Endothelial cell of umbilical vein (primary cell): ENCODE measurements around the gene SMG9. TPM values are rescaled to one million over a fixed set of nuclear protein-coding genes. Genes with fewer than 3 reads are reported as not detected.

Source experiments
- BruUV-seq: library from RNA; stranded (reverse); fragments of 400-500 nt; replicated peaks from 2 replicates; lab custom pipeline; 2021; lab: Mats Ljungman, UMichigan
- CTCF ChIA-PET: fragments of 300-600, 350-600 bp; sonication (Branson Sonifier 250); formaldehyde crosslinking; loops from one replicate; lab custom pipeline; 2021; ENCODE audit warnings: antibody characterized with exemption, inconsistent platforms; lab: Charles Lee
- POLR2A ChIA-PET: fragments of 300-600, 350-600 bp; sonication (Branson Sonifier 250); formaldehyde crosslinking; loops from one replicate; lab custom pipeline; 2021; ENCODE audit warnings: antibody characterized with exemption, inconsistent platforms; lab: Charles Lee
- DNase-seq: peaks from one replicate; pipeline ENCODE4 v3.0.0-alpha.2; 2011; ENCODE audit warnings: low read depth, low spot score
- FAIRE-seq: peaks from 2 replicates; lab custom pipeline; 2011; peaks lifted over from hg19 to GRCh38; lab: Jason Lieb, UNC
- H2AFZ ChIP-seq: 2 replicates; pipeline ENCODE4 v1.6.0; 2012; ENCODE audit warnings: low read depth, low read length, control low read depth, inconsistent platforms
- H3K27ac ChIP-seq: 2 replicates; pipeline ENCODE4 v1.5.1; 2011; ENCODE audit warnings: low read depth, mild to moderate bottlenecking, control low read depth, low read length, moderate library complexity; ENCODE audit not compliant: insufficient read depth
- H3K27me3 ChIP-seq, 2 experiments: 2 replicates each; pipeline versions ENCODE4 v1.6.0 to v1.6.1; 2011; ENCODE audit warnings: low read length in 2 of 2, mixed read lengths in 1 of 2; ENCODE audit not compliant: control insufficient read depth in 2 of 2, insufficient read depth in 2 of 2
- H3K36me3 ChIP-seq, 2 experiments: 2 replicates in 1 of 2; 3 replicates in 1 of 2; pipeline ENCODE4 v1.5.1; 2011; ENCODE audit warnings: low read length in 2 of 2, mild to moderate bottlenecking in 1 of 2, moderate library complexity in 1 of 2; ENCODE audit not compliant: control insufficient read depth in 2 of 2, insufficient read depth in 2 of 2; ENCODE audit errors: extremely low read depth in 1 of 2
- H3K4me1 ChIP-seq: 3 replicates; pipeline ENCODE4 v1.5.1; 2011; ENCODE audit warnings: mild to moderate bottlenecking, low read length; ENCODE audit not compliant: control insufficient read depth, insufficient read depth; ENCODE audit errors: extremely low read depth
- H3K4me2 ChIP-seq: 2 replicates; pipeline ENCODE4 v1.6.1; 2011; ENCODE audit warnings: low read length, control low read depth, mixed read lengths; ENCODE audit not compliant: insufficient read depth
- H3K4me3 ChIP-seq, 3 experiments: fragments of 200-600 bp in 1 of 3; sonication (generic), shearing (Covaris generic) in 1 of 3; replicated peaks in 1 of 3; 2 replicates each; pipeline ENCODE4 v1.5.1; 2011 to 2016; ENCODE audit warnings: control low read depth in 3 of 3, low read length in 3 of 3, mild to moderate bottlenecking in 2 of 3, inconsistent platforms in 1 of 3, low read depth in 1 of 3, moderate library complexity in 1 of 3; ENCODE audit not compliant: insufficient read depth in 1 of 3
- H3K79me2 ChIP-seq: 2 replicates; pipeline ENCODE4 v1.6.0; 2012; ENCODE audit warnings: low read length, inconsistent platforms; ENCODE audit not compliant: control insufficient read depth, insufficient read depth
- H3K9ac ChIP-seq: replicated peaks from 2 replicates; pipeline ENCODE3; 2011; ENCODE audit warnings: low read length, control low read depth; ENCODE audit not compliant: insufficient read depth; ENCODE audit errors: extremely low read depth
- H3K9me1 ChIP-seq: replicated peaks from 3 replicates; pipeline ENCODE4 v1.6.0; 2011; ENCODE audit warnings: mild to moderate bottlenecking, low read length; ENCODE audit not compliant: control insufficient read depth, insufficient read depth; ENCODE audit errors: extremely low read depth
- H3K9me3 ChIP-seq: replicated peaks from 2 replicates; pipeline ENCODE4 v1.5.1; 2012; ENCODE audit warnings: low read length, inconsistent platforms; ENCODE audit not compliant: control insufficient read depth, insufficient read depth
- H4K20me1 ChIP-seq: replicated peaks from 2 replicates; pipeline ENCODE3; 2011; ENCODE audit warnings: mild to moderate bottlenecking, low read length; ENCODE audit not compliant: control insufficient read depth, insufficient read depth; ENCODE audit errors: extremely low read depth
- EZH2 ChIP-seq: IDR thresholded peaks from 2 replicates; pipeline ENCODE4 v1.6.1; 2012; ENCODE audit warnings: borderline replicate concordance, low read depth, mild to moderate bottlenecking, moderate library complexity, low read length, inconsistent platforms; ENCODE audit not compliant: severe bottlenecking
- FOS ChIP-seq: IDR thresholded peaks from 2 replicates; pipeline ENCODE4 v1.6.1; 2011; ENCODE audit warnings: mild to moderate bottlenecking, low read length, moderate library complexity, borderline replicate concordance; ENCODE audit not compliant: insufficient read depth
- GATA2 ChIP-seq: IDR thresholded peaks from 2 replicates; pipeline ENCODE4 v1.7.0; 2011; ENCODE audit warnings: low read depth, mild to moderate bottlenecking, moderate library complexity, mixed read lengths, low read length; ENCODE audit not compliant: insufficient read length, insufficient read depth
- JUN ChIP-seq: IDR thresholded peaks from 2 replicates; pipeline ENCODE4 v1.6.1; 2011; ENCODE audit warnings: borderline replicate concordance, low read depth; ENCODE audit not compliant: insufficient read length, insufficient read depth
- MYC ChIP-seq: IDR thresholded peaks from one replicate; pipeline ENCODE4 v1.6.1; 2011; ENCODE audit warnings: mild to moderate bottlenecking, low read depth, low read length
- dilution Hi-C: fragments of 300-500 bp; cut with MboI; formaldehyde crosslinking; loops from one replicate; pipeline ENCODE4 v1.15.0; 2019; ENCODE audit warnings: low sequenced_read_pairs; ENCODE audit not compliant: extremely low pct_ligation_motif_present
- intact Hi-C: fragments of 100-400 bp; cut with micrococcal nuclease; formaldehyde crosslinking; loops from one replicate; pipeline ENCODE4 v1.10.0; 2022
- polyA plus RNA-seq, 4 experiments: library from polyadenylated mRNA; depleted of rRNA in 3 of 4; stranded (reverse) in 3 of 4; unstranded in 1 of 4; fragments of >200 nt; gene quantifications; 2 replicates each; pipeline versions ENCODE4 v1.2.1 to v1.2.3, GENCODE V29; 2011 to 2012; ENCODE audit warnings: missing spikeins in 1 of 4
- total RNA-seq: library from RNA; stranded (reverse); gene quantifications from 2 replicates; pipeline ENCODE4 v1.2.3, GENCODE V29; 2021

Gene SMG9
- total and polyA plus RNA-seq, 2 donors (not counting 3 experiments of a cell fraction or from before 2014, with no cell fraction given), result 25.5 to 45.0 TPM

DNA sequence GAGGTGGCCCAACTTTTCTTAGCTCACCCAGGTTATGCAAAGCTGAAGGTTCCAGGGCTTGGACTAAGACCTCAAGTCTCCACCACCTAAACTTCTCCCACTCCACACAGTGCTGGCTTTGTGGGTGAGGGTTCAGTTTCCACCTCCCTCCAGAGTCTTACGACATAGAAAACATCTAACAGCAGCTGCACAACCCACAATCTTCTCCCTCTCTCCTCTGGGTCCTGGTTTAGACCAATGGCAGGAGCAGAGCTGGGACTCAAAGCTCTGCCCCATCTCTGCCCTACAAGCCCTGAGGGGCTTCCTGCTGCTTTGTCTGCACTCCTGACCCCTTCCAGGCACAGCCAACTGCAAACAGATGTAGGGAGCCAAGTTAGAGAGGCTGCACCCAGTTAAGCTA lies 22.9 kb downstream of the SMG9 start:
- Histone ChIP-seq H3K4me3 (no peak overlapping the region), H4K20me1 (no peaks in the 10 kb centered on the region), H3K4me2 (no peak overlapping the region), H3K79me2 (no peaks in the 10 kb centered on the region), H3K4me1 (no peaks in the 10 kb centered on the region), H3K9ac (no peak overlapping the region), H3K27me3 (no peaks in the 10 kb centered on the region), H3K9me3 (no peaks in the 10 kb centered on the region), H3K9me1 (no peaks in the 10 kb centered on the region), H3K36me3 (peaks cover 13 to 32% of the 10 kb centered on the region in 2 experiments), H2AFZ (no peak overlapping the region), H3K27ac (no peak overlapping the region)
- POLR2A ChIA-PET, result no interaction called here
- dilution Hi-C loops, result no loop called here
- CTCF ChIA-PET, result interaction anchor here (0.8 to 1.7 kb wide), 4 partner anchors 8 to 78 kb away, joined by 3 to 6 read pairs (median 4); partner anchors contain the start of gene PLAUR
- FAIRE-seq (no peak), DNase-seq (no peak)
- BruUV-seq, result no TSS peak
- intact Hi-C loops, result no loop called here
- TF ChIP-seq FOS (no peak), MYC (no peak), EZH2 (no peak)

GRCh38 chr19:43731346-43731745 lies 23.4 kb downstream of the SMG9 start:
- H3K27me3 ChIP-seq, result no peaks in the 10 kb centered on the region
- H2AFZ ChIP-seq, result no peak overlapping the region
- DNase-seq (no peak), FAIRE-seq (no peak)
- H3K27ac ChIP-seq, result no peak overlapping the region
- H3K4me3 ChIP-seq, result no peak overlapping the region
- POLR2A ChIA-PET, result no interaction called here
- H3K36me3 ChIP-seq, result peaks cover 13 to 29% of the 10 kb centered on the region in 2 experiments
- no peaks in the 10 kb centered on the region for H3K4me1 ChIP-seq
- TF ChIP-seq GATA2 (no peak), EZH2 (no peak), JUN (no peak)
- H3K9me3 ChIP-seq, result no peaks in the 10 kb centered on the region
- H3K9ac ChIP-seq, result no peak overlapping the region
- no peak overlapping the region for H3K4me2 ChIP-seq
- H4K20me1 ChIP-seq, result no peaks in the 10 kb centered on the region
- no peaks in the 10 kb centered on the region for H3K79me2 ChIP-seq
- CTCF ChIA-PET, result interaction anchor here (1.3 to 1.7 kb wide), 2 partner anchors 43 to 61 kb away, joined by 4 to 6 read pairs; partner anchors contain the start of gene PLAUR
- no TSS peak for BruUV-seq
- no peaks in the 10 kb centered on the region for H3K9me1 ChIP-seq
- intact Hi-C loops, result no loop called here
- dilution Hi-C loops, result no loop called here
